Vagina (tissue), 2 donors: ENCODE results near the gene HYCC1.

Experiments
- CTCF ChIP-seq, 3 experiments: fragments of 450-650 bp in 2 of 3; fragments of 200-600 bp in 1 of 3; sonication (generic) in 1 of 3; IDR thresholded peaks; one replicate each; pipeline ENCODE4 v1.5.1; 2017 to 2019; ENCODE audit warnings: antibody characterized with exemption in 3 of 3, mild to moderate bottlenecking in 2 of 3, moderate library complexity in 2 of 3
- POLR2A ChIP-seq, 2 donors: fragments of 450-650 bp; IDR thresholded peaks; one replicate each; pipeline ENCODE4 v1.6.1; 2017; ENCODE audit warnings: antibody characterized with exemption in 2 of 2, mild to moderate bottlenecking in 2 of 2, moderate library complexity in 2 of 2
- POLR2AphosphoS5 ChIP-seq, 2 donors: sonication (generic); formaldehyde crosslinking; IDR thresholded peaks; one replicate each; pipeline ENCODE4 v1.9.0; 2017; ENCODE audit warnings: antibody characterized with exemption in 2 of 2, mild to moderate bottlenecking in 2 of 2, low read depth in 1 of 2; ENCODE audit not compliant: insufficient read depth in 1 of 2

- TF ChIP-seq CTCF (IDR thresholded peaks at IDR 0.05) (no peak), POLR2A (IDR thresholded peaks at IDR 0.05) (no peak), POLR2AphosphoS5 (IDR thresholded peaks at IDR 0.05; ENCODE audit: insufficient read depth in 1 of 2, low read depth in 1 of 2) (peak in 1 of 2 donors; percentile 50)
These were observed 6.9 kb upstream of the HYCC1 start for GRCh38 chr7:23020742-23021401.
